Upper lobe of left lung (tissue), 4 donors: ENCODE results near the gene TMEM256.

Experiments
- CTCF ChIP-seq, 6 experiments: fragments of 450-650 bp in 4 of 6; fragments of 200-600 bp in 2 of 6; sonication (generic) in 2 of 6; IDR thresholded peaks; one replicate each; pipeline ENCODE4 v1.5.1; 2016 to 2019; ENCODE audit warnings: antibody characterized with exemption in 6 of 6
- EP300 ChIP-seq, 4 donors: sonication (generic); formaldehyde crosslinking; IDR thresholded peaks; one replicate each; pipeline ENCODE4 v1.5.1; 2017; ENCODE audit warnings: antibody characterized with exemption in 4 of 4, control low read depth in 2 of 4
- POLR2A ChIP-seq, 4 donors: fragments of 450-650 bp; IDR thresholded peaks; one replicate each; pipeline ENCODE4 v1.5.1; 2016 to 2017; ENCODE audit warnings: antibody characterized with exemption in 4 of 4, mild to moderate bottlenecking in 2 of 4
- POLR2AphosphoS5 ChIP-seq, 2 donors: sonication (generic); formaldehyde crosslinking; IDR thresholded peaks; one replicate each; pipeline ENCODE4 v1.5.1; 2017; ENCODE audit warnings: antibody characterized with exemption in 2 of 2

GRCh38 chr17:7374353-7374752, 29.5 kb downstream of the TMEM256 start:
- TF ChIP-seq POLR2A (IDR thresholded peaks at IDR 0.05), result no peak
- TF ChIP-seq CTCF (IDR thresholded peaks at IDR 0.05), result no peak
- TF ChIP-seq EP300 (IDR thresholded peaks at IDR 0.05), result no peak
- TF ChIP-seq POLR2AphosphoS5 (IDR thresholded peaks at IDR 0.05), result no peak
